HG03521 (cell line): Measurements from ENCODE around the gene SMIM14.
"Not testable (repeated sequence)": the region's sequence is repeated elsewhere in the genome, so short reads cannot be mapped to it uniquely, and the experiment has no call there.

ENCODE experiments used
- ATAC-seq: cut with Tn5 transposase; IDR thresholded peaks from one replicate; pipeline ENCODE4 v1.9.1; 2021; ENCODE audit warnings: mild to moderate bottlenecking, moderate library complexity; ENCODE audit not compliant: unreplicated experiment

SMIM14 gene

DNA sequence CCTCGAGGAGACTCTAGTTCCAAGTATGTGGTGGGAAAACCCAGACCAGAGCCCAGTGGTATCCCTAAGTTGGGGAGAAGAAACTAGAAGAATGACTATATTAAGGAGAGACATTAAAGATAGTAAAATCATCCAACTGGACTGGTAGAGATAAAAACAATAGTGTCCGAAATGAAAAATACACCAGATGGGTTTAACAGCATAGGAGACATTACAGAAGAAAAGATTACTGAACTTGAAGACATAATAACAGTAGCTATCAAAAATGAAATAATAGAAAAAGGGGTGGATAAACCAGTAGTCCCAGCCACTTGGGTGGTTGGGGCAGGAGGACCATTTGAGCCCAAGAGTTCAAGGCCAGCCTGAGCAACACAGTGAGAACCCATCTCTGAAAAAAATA lies 31.9 kb downstream of the SMIM14 start:
- ATAC-seq: no peak

DNA sequence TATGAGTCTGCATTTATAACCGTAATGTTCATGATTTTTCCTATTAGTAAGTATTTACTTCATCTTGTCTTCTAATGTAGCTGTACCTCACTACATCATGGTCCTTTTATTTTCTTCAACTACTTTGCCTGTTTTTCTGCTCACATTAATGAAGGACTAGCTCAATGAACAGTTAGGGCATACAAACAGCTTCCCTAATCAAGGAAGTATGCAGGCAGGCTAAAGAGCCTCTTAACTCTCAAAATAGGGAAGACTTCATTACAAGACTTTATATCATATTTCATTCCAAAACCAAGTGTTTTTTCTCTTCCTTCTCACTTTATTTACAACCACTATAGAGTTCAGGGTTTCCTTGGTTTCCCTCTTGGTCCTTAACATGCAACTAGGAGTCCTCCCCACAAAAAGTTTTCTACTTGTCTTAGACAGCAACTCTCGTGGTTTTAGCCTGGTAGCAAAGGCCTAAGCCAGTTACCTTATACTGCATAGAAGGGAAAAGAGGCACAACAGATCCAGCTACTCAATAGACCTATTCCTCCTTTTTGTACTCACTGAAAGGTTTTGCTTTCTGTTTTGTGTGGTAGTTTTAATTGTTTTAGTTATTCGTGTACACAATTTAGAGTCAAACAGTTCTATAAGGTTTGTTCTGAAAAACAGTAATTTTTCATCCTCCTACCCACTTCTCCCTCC lies 40.8 kb downstream of the SMIM14 start:
- no peak for ATAC-seq

- ATAC-seq: no peak
Observed at GRCh38 chr4:39596971-39597370, 41.7 kb downstream of the SMIM14 start.

- no peak for ATAC-seq
Observed at GRCh38 chr4:39591290-39591689, 47.4 kb downstream of the SMIM14 start.

DNA sequence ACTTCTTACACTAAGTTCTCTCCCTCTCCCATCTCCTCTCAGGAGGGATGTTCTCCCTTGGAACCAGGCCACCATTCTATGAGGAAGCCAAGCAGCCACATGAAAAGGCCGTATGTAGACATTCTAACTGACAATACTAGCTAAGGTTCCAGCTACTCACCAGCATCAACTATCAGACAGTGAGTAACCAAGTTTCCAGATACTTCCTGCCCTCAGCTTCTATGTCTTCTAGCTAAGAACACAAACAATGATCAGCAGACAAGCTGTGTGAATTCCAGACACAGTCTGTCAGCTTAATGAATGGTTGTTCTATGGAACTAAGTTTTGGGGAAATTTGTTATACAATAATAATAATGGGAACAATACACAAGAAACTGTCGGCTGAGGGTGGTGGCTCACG lies 50.8 kb downstream of the SMIM14 start:
- no peak for ATAC-seq

DNA sequence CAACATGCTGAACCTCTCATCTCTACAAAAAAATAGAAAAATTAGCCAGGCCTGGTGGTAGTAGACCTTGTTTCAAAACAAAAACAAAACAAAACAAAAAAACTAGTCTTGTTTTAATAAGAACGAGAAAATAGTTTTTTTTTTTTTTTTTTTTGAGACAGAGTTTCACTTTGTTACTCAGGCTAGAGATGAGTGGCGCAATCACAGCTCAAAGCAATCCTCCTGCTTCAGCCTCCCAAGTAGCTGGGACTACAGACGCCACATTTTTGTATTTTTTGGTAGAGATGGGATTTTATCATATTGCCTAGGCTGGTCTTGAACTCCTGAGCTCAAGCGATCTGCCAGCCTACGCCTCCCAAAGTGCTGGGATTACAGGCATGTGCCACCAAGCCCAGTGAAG lies 63.7 kb downstream of the SMIM14 start:
- ATAC-seq: no peak

- no peak for ATAC-seq
Observed at GRCh38 chr4:39571504-39571903, 67.2 kb downstream of the SMIM14 start.

DNA sequence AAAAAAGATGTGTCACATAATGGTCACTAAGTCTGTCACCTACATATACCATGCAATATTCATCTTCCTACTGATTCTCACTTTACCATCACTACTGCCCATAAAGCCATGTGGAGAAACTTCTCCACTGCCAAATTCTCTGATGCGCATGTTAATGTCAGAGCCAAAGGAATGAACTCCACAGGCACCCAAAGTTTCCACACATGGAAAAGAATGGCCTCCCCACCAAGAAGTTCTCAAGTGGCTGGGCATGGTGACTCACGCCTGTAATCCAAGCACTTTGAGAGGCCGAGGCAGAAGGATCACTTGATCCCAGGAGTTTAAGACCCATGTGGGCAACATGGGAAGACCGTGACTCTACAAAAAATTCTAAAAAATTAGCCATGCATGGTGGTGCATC lies 67.6 kb downstream of the SMIM14 start:
- no peak for ATAC-seq

GRCh38 chr4:39569209-39569608 lies 69.5 kb downstream of the SMIM14 start:
- no peak for ATAC-seq

- ATAC-seq: no peak
Observed at GRCh38 chr4:39568805-39569204, 69.9 kb downstream of the SMIM14 start.

DNA sequence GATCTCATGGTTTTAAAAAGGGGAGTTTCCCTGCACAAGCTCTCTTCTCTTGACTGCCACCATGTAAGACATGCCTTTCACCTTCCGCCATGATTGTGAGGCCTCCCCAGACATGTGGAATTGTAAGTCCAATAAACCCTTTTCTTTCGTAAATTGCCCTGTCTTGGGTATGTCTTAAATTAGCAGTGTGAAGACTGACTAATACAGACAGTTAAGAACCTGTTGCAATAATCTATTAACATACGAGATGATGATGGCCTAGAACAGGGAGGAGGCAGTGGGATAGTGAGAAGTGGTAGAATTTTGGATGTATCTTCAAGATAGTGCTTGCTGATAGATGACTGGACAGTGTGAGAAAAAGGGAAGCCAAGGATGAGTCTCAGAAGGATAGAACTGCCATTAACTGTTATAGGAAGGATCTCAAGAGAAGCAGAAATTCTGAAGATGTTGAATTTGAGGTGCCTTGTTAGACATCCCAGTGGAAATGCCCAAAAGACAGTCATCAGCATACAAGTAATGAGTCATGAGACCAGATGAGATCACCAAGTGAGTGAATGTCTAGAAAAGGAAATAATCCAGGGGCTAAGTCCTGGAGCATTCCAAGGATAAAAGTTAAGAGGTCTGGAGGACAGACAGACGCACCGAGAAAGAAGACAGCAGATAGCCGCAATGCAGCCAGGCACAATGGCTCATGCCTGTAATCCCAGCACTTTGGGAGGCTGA lies 72.6 kb downstream of the SMIM14 start:
- no peak for ATAC-seq

GRCh38 chr4:39563346-39563847 lies 75.3 kb downstream of the SMIM14 start:
- no peak for ATAC-seq

- ATAC-seq: no peak
Observed at GRCh38 chr4:39562792-39563191, 75.9 kb downstream of the SMIM14 start.

GRCh38 chr4:39559626-39560025 lies 79.0 kb downstream of the SMIM14 start:
- ATAC-seq: no peak

DNA sequence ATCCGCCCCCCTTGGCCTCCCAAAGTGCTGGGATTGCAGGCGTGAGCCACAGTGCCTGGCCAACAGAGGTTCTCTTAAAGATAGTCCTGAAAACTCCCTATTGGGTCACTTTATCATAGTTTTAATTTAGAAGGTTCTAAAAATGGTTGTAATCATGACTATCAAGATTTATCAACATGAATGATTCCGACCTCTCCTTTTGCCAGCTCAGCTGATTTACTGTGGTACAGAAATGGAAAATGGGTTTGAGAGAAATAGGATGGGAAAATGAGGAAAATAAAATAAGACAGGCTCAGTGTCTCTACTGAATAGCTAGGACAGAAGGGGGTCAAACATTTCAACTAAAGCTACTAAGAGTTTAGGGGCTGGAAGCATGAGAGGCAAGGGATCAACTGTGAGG lies 83.2 kb downstream of the SMIM14 start:
- ATAC-seq: no peak

DNA sequence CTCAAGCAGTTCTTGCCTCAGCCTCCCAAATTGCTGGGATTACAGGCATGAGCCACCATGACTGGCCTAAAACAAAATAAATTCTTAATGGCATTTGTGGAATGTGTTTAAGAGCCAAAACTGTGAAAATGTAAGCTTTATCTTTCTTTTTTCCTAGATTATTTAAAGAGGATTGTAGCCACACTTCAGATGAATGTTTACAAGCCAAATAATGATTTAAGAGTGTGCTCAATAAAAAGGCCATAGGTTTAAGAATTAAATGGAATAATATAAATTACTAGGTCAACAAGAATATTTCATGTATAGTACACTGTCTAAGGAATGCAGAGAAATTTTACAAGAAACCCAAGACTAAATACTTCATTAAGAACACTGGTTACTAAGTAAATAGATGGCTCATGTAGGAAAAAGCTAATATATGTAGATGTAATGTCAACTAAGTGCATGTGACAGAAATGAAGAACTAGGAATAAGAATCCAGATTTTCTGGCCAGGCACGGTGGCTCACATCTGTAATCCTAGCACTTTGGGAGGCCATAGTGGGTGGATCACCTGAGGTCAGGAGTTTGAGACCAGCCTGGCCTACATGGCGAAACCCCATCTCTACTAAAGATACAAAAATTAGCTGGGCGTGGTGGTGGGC lies 90.1 kb downstream of the SMIM14 start:
- ATAC-seq: no peak

DNA sequence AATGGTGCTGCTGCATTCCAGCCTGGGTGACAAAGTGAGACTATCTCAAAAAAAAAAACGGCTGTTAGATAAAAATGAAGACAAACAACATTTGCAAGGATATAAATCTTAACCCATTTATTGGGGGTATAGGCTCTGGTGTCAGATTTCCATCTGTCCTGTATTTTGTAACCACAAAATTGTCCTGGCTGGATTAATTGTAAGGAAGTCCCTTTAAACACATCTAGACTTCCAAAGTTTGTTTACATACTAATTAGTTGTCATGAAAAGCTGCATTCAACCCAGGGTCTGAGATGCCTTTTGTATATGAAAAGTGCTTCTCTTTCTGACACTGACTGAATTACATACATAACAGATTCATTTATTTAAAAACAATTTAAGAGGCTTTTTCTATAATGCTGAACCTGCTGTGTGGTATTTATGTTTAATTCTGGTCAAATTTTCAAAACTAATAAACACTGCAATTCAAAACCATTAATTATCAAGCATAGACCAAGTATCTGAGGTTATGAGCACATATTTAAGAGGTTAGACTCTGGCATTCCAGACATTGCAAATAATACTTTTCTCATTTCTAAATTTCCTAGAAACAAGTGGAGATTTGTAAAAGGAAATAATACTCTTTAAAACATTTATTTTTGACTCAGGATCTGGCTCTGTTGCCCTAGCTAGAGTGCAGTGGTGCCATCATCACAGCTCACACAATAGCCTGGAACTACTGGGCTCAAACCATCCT lies 93.9 kb downstream of the SMIM14 start:
- no peak for ATAC-seq

DNA sequence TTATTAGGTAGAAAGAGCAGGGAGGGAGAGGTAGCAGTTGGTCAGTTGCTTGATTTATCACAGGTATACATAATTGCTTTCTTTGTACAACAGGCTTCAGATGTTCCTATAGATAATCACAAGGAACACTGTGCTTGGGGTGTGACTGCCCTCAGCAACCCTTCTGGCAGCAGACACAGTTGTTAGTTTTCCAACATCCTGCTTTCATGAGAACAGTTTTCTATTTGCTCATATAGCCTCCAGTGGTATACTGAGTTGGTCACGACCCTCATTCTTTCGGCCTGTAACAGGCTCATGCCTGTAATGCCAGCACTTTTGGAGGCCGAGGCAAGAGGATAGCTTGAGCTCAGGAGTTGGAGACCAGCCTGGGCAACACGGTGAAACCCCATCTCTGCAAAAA lies 94.6 kb downstream of the SMIM14 start:
- not testable (repeated sequence) for ATAC-seq

DNA sequence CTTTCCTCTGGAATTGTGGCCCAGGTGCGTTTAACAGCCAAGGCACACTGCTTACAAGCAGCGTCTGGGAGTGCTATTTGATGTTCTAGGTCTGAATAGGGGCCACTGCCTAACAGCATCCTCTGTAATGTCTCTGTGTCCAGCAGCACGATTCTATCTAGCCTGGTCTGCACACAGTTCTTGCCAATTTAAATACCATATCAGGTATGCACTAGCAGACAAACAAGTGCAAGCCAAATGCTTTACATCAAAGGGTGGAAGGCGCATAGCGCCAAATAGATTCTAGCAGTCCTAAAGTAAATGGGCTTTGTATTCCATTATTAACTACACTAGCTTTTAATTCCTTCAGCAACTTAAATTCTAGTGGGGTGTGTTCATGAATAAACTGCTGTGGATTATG lies 95.6 kb downstream of the SMIM14 start:
- no peak for ATAC-seq

- no peak for ATAC-seq
Observed at GRCh38 chr4:39542611-39543012, 96.1 kb downstream of the SMIM14 start.

DNA sequence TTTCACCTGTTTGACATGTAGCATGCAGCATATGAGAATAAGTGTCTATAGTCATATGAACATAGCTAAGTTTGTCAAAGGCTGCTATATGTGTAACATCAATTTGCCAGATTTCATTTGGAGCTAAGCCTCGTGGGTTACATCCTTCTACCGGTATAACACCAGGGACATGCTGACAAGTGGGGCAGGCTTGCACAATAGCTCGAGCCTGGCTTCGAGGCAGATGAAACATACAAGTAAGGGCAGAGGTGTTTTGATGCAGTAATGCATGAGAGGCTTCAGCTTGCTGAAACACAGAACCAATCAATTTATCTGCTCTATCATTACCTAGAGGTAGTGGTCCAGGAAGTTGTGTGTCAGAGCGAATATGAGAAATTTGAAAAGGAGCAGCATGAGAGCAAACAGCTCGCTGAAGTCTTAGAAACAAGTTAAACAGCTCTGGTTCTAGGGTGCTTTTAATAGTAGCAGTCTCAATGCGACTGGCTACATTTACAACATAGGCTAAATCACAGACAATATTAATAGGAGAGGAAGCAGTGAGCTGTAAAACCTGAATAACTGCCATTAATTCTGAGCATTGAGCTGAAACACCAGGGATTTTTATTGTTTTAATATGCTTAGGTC lies 96.6 kb downstream of the SMIM14 start:
- ATAC-seq: no peak
